Gastrocnemius medialis (tissue), 4 donors: ENCODE results near the gene UNC13B.

Source experiments
- CTCF ChIP-seq, 5 experiments: fragments of 450-650 bp in 3 of 5; fragments of 200-600 bp in 2 of 5; sonication (generic) in 2 of 5; IDR thresholded peaks in 4 of 5; conservative IDR thresholded peaks in 1 of 5; 1 replicate in 4 of 5; 2 replicates in 1 of 5; pipeline ENCODE4 v1.5.1; 2016 to 2019; ENCODE audit warnings: antibody characterized with exemption in 5 of 5, mild to moderate bottlenecking in 3 of 5, moderate library complexity in 3 of 5
- POLR2A ChIP-seq, 2 donors: fragments of 450-650 bp; IDR thresholded peaks; one replicate each; pipeline ENCODE4 v1.6.1; 2017; ENCODE audit warnings: antibody characterized with exemption in 2 of 2, mild to moderate bottlenecking in 2 of 2, moderate library complexity in 2 of 2

GRCh38 chr9:35272989-35273388, 111.2 kb downstream of the UNC13B start:
- TF ChIP-seq CTCF (IDR thresholded peaks at IDR 0.05 in 4 of 5, conservative IDR thresholded peaks at IDR 0.05 in 1 of 5) (no peak), POLR2A (IDR thresholded peaks at IDR 0.05) (no peak)
